Measurements from ENCODE around the gene NAIP.
"Not testable (repeated sequence)": the region's sequence is repeated elsewhere in the genome, so short reads cannot be mapped to it uniquely, and the experiment has no call there.

The NAIP gene, protein sequence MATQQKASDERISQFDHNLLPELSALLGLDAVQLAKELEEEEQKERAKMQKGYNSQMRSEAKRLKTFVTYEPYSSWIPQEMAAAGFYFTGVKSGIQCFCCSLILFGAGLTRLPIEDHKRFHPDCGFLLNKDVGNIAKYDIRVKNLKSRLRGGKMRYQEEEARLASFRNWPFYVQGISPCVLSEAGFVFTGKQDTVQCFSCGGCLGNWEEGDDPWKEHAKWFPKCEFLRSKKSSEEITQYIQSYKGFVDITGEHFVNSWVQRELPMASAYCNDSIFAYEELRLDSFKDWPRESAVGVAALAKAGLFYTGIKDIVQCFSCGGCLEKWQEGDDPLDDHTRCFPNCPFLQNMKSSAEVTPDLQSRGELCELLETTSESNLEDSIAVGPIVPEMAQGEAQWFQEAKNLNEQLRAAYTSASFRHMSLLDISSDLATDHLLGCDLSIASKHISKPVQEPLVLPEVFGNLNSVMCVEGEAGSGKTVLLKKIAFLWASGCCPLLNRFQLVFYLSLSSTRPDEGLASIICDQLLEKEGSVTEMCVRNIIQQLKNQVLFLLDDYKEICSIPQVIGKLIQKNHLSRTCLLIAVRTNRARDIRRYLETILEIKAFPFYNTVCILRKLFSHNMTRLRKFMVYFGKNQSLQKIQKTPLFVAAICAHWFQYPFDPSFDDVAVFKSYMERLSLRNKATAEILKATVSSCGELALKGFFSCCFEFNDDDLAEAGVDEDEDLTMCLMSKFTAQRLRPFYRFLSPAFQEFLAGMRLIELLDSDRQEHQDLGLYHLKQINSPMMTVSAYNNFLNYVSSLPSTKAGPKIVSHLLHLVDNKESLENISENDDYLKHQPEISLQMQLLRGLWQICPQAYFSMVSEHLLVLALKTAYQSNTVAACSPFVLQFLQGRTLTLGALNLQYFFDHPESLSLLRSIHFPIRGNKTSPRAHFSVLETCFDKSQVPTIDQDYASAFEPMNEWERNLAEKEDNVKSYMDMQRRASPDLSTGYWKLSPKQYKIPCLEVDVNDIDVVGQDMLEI (N-terminal part only)

DNA sequence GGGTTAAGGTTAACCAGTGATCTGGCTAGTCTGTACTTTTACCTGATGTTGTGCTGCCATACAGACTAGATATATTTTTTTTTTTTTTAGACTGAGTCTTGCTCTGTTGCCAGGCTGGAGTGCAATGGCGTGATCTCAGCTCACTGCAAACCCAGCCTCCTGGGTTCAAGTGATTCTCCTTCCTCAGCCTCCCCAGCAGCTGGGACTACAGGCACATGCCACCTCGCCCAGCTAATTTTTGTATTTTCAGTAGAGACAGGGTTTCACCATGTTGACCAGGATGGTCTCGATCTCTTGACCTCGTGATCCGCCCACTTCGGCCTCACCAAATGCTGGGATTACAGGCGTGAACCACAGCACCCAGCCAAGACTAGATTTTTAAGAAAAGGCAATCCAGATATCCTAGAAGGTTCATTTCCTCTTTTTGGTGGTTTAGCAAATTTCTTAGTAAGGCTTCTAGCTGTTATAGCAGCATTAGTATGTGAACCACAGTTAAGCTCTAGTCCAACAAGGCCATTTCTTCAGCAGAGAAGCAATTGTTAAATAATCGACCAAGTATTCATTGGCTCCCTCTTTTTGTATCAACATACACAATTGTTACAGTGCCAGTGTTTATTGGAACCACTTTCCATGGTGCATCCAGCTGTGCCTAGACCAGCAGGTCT, at the start of gene NAIP:
Gene NAIP, minus strand, starts transcription at position 51 of the 665 bp plus-strand sequence. CDS start 12,424 bp downstream, outside the sequence.
- DNase-seq: not testable (repeated sequence)

DNA sequence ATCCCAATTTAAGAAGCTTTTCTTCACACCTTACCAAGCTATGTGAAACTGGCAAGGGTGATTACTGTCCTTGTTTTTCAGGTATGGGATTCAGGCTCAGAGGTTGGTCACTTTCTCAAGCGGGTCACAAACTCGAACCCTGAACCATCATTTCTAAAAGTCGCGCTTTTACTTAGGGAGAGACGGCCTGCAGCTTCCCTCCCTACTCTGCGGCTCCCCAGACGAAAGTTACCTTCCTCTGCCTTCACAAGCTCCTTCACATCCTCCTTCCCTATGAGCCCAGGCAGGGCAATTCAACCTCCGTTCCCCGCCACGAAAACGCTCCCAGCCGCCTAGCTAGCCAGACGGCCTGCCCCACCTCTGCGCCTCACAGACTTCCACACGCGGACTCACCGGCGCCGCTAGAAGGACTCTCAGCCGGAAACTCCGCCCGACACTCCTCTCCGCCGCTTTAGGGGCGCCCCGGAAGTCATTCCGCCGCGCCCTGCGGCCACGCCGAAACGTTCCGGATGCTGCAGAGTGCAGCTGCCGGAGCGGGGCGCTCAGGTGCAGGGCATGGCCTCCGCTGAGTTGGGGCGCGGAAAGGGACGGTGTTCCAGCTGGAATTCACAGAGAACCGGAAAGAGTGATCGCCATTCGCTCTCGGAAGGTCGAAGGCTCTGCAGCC, 42.3 kb upstream of the NAIP start, which contains the start of gene GTF2H2:
Gene GTF2H2, minus strand, starts transcription at position 415 of the 667 bp plus-strand sequence. CDS start 4,913 bp downstream, outside the sequence.
- DNase-seq: not testable (repeated sequence)

DNA sequence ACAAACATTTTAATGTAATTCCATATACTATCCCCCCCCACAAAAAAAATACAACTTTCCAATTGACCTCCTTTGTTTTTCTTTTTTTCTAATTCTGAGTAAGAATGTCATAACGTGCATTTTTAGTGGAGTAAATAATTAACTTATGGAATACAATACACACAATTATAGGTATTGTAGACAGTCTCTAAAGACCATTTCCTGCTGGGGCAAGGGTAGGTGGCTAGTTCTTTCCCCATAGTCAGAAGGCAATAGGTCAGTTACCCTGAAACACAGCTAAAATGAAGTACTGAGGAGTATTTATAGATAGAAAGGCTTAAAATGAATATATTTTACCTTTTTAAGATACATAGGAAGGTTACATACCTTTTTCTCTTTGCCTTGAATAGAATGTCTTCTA, 36.2 kb upstream of the NAIP start:
- DNase-seq: not testable (repeated sequence)

DNA sequence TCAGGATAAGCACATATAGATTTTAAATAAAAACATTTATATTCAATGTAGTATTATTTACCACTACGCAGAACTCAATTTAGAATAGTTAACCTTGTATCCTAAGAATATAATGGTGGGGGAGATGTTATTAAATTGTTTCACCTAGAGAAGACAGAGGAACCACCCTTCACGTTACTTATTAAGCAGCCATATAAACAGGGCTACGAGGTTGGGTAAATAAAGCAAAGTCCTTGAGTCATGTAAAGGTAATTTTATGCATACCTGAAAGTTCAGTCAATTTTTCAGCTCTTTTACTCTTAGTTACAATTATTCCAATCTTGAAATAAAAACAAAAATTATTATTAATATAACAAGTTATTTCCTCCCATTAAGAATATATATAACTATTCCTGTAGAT, 34.3 kb upstream of the NAIP start:
- not testable (repeated sequence) for DNase-seq

DNA sequence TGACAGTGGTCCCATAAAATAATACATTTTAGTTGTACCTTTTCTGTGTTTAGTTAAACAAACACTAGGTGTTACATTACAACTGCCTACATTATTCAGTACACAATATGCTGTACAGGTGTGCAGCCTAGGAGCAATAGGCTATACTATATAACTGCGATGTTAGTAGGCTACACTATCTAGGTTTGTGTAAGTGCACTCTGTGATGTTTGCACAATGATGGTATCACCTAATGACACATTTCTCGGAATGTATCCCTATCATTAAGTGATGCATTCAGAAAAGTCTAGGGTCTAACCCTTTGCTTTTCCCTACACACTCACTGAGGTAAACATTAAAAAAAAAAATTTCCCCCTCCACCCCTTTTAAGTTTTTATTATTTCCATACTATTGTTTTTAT, 19.7 kb upstream of the NAIP start:
- DNase-seq: not testable (repeated sequence)

DNA sequence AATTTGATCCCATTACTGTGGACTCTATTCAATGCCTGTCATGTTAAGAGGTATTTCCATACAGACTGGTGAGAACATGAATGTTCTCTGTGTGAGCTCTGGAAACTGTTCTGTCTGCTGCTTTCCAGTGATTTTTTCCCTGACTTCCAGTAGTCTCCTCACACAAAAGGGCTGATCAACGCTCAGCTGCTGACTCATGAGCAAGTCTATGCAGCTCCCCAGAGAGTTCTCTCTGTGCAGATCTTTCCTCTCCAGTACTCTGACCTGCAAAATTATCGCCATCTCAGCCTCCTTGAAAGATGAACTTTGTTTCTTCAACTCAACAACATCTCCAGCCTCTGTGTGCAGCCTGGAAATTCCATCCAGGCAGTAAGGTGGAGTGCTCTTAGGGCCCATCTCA, 19.0 kb upstream of the NAIP start:
- not testable (repeated sequence) for DNase-seq

DNA sequence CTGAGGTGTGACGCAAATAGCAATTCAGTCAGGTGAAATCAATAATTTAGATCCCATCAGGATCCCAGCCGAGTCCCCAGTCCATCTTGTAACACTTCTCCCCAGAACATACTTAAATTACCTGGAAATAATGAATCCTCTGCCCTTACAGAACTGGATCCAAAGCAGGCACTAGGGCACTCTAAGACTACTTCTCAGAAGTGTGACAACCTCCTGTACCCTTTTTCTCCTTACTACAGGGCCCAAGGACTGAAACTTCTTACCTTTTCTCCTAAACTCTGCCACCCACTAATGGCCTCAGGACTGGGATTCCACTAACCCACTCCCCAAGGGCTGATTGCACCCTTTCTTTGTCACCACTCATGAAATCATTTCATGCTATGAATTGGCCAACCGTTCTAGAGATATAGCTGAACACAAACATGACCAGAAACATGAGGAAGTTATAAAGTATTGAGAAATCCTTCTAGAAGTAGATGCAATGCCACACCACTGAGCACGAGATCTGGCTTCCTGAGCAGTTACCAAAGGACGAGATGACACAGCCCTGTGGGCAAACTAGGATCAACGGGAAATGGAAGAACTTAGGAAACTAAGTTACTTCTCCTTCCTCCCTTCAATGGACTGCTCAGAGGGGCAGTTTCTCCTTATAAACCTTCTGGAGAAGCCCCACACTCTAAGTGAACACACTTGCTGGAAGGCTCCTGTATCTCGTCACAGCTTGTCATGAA, 6.1 kb upstream of the NAIP start:
- not testable (repeated sequence) for DNase-seq

DNA sequence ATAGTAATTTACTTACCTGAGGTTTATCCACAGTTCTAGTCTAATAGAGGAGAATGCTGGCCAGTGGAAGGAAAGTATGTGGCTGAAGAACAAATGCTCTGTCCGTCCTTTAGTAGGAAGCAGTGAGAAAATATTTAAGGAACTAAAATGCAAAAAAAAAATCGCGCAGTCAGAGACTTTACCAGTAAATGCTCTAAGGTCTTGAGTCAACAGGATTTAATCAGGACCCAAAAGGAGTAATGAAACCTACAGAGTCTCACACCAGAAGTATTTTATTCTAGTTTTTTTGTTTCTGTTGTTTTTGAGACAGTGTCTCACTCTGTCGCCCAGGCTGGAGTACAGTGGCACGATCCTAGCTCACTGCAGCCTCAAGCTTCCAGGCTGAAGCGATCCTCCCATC, 4.5 kb downstream of the NAIP start:
- DNase-seq: not testable (repeated sequence)

DNA sequence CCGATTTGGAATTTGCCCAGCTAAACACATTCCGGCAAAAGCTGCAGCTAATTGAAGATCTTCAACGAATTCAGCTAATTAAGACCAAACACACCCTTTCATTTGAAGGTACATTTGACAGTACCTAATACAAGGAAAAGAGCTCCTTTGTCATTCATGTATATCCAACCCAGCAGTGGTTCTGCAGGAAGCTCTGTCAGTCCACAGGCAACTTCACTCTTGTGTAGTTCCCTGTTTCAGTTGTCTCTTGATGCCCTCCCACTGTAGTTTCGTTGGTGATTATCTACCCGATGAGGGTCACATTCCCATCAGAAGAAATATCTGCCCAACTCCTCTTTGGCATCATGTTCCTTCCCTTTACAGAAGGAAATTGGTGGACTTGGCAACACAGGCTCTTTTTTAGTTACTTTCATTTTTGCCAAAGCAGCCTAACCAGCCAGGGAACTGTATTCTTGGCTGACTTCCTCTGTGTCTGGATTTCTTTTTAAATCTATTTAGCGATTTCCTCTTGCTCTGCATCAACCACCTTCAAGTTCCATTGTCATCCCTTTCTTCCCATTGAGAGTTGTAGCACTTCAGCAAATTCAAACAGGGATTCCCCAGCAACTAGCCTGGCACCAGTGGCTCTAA, 6.6 kb downstream of the NAIP start:
- not testable (repeated sequence) for DNase-seq

DNA sequence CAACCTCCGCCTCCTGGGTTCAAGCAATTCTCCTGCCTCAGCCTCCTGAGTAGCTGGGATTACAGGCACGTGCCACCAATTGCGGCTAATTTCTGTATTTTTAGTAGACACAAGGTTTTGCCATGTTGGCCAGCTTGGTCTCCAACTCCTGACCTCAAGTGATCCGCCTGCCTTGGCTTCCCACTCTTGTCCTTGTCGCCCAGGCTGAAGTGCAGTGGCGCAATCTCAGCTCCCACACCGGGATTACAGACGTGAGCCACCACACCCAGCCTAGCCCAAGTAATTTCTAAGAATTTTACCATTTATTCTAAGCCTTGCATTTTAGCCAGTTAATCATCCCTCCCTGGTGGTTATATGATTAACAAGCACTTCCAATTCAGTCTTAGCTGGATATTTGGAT, 11.0 kb downstream of the NAIP start:
- no peak for DNase-seq

DNA sequence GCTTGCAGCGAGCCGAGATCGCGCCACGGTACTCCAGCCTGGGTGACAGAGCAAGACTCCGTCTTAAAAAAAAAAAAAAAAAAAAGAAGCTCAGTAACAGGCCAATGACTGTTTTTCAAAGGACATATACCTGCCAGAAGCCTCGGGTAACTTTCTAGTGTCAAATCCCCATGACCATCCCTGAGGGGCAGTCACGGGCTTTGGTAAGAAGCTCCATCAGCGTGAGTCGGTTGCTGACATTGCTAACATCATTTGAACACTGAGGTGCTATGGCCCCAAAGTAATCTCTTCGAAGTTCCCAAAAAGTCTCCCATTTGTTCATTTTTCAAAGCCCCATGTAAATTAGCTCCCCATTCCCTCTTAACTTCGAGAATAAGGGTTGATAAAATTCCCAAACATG, 11.6 kb downstream of the NAIP start:
- no peak for DNase-seq

DNA sequence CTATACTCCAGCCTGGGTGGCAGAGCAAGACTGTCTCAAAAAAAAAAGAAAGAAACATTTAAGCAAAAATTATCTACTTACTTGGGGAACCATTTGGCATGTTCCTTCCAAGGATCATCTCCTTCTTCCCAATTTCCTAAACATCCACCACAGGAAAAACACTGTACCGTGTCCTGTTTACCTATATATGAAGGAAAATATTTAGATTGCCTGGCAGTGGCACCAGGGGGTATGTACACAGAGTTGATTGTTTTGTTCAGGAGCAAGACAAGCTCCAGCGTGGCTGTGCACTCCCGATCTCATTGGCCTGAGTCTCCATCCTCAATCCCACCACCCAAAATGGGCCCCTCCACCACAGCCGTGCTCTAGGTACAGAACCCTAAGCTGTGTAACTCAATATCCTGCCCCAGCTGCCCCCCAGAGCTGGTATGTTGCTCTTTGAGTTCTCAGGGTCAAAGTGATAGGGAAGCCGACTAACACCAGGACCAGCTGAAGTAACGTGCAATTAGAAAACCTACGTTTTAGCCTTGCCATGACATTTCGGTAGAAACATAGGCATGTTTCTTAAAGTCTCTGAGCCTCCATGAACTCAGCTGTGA, 13.8 kb downstream of the NAIP start:
- DNase-seq: no peak

DNA sequence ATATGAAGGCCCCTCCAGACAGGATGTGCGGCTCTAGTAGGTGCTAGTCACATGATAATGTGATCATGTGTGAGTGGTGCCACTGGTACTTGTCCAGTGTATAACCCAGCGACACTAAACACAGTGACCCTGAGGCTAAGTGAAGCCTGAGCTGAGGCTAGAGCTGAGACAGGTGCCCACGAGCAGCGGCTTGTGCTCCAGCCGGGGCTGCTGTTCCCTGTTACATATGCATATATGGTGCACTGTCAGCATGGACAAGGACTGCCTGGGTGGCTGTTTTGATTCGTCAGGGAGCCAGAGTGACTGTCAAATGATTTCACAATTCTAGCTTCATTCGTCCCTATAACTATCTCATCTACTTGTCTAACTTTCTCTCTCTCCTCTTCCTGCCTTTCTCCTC, 18.2 kb downstream of the NAIP start:
- not testable (repeated sequence) for DNase-seq

DNA sequence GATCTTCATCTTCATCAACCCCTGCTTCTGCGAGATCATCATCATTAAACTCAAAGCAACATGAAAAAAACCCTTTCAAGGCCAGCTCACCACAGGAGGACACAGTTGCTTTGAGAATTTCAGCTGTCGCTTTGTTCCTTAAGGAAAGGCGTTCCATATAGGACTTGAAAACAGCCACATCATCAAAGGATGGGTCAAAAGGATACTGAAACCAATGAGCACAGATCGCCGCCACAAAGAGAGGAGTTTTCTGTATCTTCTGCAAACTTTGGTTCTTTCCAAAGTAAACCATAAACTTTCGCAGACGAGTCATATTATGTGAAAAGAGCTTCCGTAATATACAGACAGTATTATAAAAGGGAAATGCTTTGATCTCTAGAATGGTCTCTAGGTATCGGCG, 40.3 kb downstream of the NAIP start:
- not testable (repeated sequence) for DNase-seq

DNA sequence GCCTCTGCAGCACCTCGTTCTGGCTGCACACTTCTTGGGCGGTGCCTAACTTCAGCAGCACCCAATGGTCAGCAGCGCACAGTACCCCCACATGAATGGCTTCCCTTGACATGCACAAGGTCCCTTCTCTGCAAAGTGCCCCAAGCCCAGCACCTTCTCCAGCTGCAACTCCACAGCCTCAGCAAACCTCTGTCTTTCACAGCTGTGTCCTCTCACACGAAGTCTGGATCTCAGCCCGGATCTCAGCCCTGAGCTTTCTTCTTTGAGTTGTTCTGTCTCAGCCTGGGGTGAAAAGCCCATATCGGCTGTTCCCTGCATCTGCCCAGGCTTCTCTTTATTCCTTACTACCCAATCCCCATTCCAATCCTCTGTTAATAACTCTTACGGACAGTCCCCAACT, 57.9 kb downstream of the NAIP start:
- not testable (repeated sequence) for DNase-seq

DNA sequence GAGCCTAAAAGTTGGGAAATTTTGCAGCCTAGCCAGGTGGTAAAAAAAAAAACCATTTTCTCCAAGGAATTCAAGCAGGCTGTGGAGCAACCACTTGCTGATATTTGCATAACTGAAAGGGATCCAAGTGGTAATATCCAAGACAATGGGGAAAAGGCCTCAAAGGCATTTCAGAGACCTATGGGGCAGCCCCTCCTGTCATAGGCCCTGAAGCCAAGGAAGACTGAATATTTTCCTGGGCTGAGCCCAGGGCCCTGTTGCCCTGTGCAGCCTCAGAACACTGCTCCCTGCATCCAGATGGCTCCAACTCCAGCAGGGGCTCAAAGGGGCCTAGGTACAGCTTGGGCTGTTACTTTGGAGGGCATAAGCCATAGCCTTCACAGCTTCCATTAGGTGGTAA, 60.6 kb downstream of the NAIP start:
- DNase-seq: not testable (repeated sequence)

DNA sequence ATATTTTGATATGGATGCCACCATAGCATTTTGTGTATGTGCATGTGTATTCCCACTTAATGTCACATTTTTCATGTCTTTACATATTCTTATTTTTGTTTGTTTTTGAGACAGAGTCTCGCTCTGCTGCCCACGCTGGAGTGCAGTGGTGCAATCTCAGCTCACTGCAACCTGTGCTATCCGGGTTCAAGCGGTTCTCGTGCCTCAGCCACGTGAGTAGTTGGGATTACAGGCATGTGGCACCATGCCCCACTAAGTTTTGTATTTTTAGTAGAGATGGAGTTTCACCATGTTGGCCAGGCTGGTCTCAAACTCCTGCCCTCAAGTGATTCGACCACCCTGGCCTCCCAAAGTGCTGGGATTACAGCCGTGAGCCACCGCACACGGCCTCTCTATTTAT, 72.1 kb downstream of the NAIP start:
- not testable (repeated sequence) for DNase-seq

DNA sequence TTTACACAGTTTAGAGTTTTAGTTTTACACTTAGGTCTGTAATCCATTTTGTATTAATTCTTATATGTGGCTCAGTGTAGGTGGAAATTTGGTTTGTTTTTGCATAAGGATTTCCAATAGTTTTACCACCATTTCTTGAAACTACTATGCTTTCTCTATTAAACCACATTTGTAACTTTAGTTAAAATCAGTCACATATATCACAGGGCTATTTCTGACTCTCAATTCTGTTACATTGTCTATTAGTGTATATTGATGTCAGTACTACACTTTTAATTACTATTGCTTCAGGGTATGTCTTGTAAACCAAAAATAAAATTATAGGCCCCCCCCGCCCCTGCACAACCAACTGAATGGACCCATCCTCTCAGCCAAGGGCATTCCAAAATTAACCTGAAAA, 92.6 kb downstream of the NAIP start:
- DNase-seq: not testable (repeated sequence)

DNA sequence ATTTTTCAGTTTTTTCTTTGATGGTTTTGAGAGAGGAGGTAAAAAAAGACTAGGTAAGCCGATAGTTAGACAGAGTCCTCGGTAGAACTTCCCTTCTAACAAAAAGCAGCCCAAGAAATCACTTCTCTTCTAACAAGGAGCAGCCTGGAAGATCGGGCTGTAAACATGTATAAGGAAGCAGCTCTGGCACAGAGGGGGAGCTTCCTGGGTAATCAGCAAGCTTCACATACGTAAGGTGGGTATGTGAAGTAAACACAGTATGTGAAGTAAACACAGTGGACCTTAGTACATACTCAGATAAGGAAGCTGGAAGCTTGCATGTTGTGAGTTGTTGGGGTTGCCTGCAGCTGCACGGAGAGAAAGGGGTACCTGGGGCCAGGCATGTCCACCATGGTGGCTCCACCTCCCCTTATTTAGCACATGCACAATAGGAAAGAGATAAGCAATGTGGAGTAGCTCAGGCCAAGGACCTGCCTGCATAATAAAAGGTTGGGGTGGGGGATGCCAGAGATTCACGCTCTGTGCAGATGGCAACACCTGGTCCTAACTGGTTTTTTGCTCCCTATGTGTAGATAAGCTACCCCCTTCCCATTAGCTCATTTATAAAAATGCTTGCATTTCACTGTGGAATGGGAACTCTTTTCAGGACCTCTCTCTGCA, 93.3 kb downstream of the NAIP start:
- DNase-seq: not testable (repeated sequence)

DNA sequence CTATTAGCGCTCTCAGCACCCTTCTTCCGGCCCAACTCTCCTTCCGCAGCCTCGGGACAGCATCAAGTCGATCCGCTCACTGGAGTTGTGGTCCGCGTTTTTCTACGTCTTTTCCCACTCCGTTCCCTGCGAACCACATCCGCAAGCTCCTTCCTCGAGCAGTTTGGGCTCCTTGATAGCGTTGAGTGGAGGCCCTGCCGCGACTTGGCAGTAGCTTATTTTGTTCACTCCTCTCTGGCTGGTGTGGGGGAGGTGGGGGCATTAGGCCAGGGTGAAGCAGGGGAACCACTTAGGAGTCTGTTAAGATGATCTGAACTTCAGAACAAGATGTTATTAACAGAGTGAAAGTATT, 100.0 kb downstream of the NAIP start:
- not testable (repeated sequence) for DNase-seq

Data from NCI-H1694 (cell line).